HG03095 (cell line): ENCODE measurements around the gene ARSB.

ENCODE experiments used
- ATAC-seq: cut with Tn5 transposase; IDR thresholded peaks from one replicate; pipeline ENCODE4 v1.9.1; 2021; ENCODE audit warnings: moderate library complexity; ENCODE audit not compliant: unreplicated experiment

Gene ARSB

GRCh38 chr5:78731884-78732283, 253.2 kb downstream of the ARSB start:
- ATAC-seq, result no peak

GRCh38 chr5:78730300-78731094, 254.6 kb downstream of the ARSB start:
- ATAC-seq, result no peak

- ATAC-seq, result peak; percentile 90
Measured at GRCh38 chr5:78727786-78728761, 257.0 kb downstream of the ARSB start.
